GM12878 (cell line): ENCODE data around the gene BCKDK. TPM values are rescaled to one million over a fixed set of nuclear protein-coding genes. Genes with fewer than 3 reads are reported as not detected.
"Not testable (repeated sequence)": the region's sequence is repeated elsewhere in the genome, so short reads cannot be mapped to it uniquely, and the experiment has no call there.

Experiments
- ATAC-seq: fragments of 200-7000 bp; cut with Tn5 transposase; 3 replicates; pipeline ENCODE4 v1.9.1; 2020; ENCODE audit warnings: mild to moderate bottlenecking, moderate library complexity
- BruUV-seq: library from RNA; stranded (reverse); fragments of 400-500 nt; replicated peaks from 2 replicates; lab custom pipeline; 2021; lab: Mats Ljungman, UMichigan
- CTCF ChIA-PET: fragments of 300-600 bp; sonication (Branson Sonifier 250); formaldehyde crosslinking; extraction: SDS; loops from one replicate; lab custom pipeline; 2021; ENCODE audit warnings: inconsistent platforms; lab: Yijun Ruan, JAX
- POLR2A ChIA-PET: fragments of 350-600 bp; formaldehyde crosslinking; extraction: SDS; loops from one replicate; lab custom pipeline; 2021; ENCODE audit warnings: inconsistent platforms; lab: Charles Lee
- RAD21 ChIA-PET: fragments of 300-600 bp; sonication (Branson Sonifier 250); formaldehyde crosslinking; loops from one replicate; lab custom pipeline; 2023; ENCODE audit warnings: antibody characterized with exemption; ENCODE audit not compliant: unreplicated experiment; lab: Charles Lee
- SMC1A ChIA-PET: fragments of 300-600 bp; sonication (Branson Sonifier 250); formaldehyde crosslinking; loops from one replicate; lab custom pipeline; 2023; ENCODE audit not compliant: unreplicated experiment, uncharacterized antibody; lab: Charles Lee
- DNase-seq: peaks from one replicate; pipeline ENCODE4 v3.0.0-alpha.2; 2011; ENCODE audit warnings: low read depth, low spot score
- FAIRE-seq: peaks from 3 replicates; lab custom pipeline; 2011; peaks lifted over from hg19 to GRCh38; lab: Jason Lieb, UNC
- H2AFZ ChIP-seq: 2 replicates; pipeline ENCODE4 v1.6.0; 2011; ENCODE audit warnings: low read depth, low read length, control low read depth; ENCODE audit not compliant: control insufficient read depth
- H3K27ac ChIP-seq: 2 replicates; pipeline ENCODE4 v1.5.1; 2011; ENCODE audit warnings: control low read depth; ENCODE audit not compliant: control insufficient read depth, insufficient read depth
- H3K27me3 ChIP-seq, 2 experiments: replicated peaks in 1 of 2; 2 replicates each; pipeline versions ENCODE4 v1.6.0 to v1.6.1; 2011; ENCODE audit warnings: low read length in 1 of 2; ENCODE audit not compliant: control insufficient read depth in 2 of 2, insufficient read depth in 2 of 2
- H3K36me3 ChIP-seq, 2 experiments: 2 replicates each; pipeline ENCODE4 v1.5.1; 2011; ENCODE audit warnings: low read length in 1 of 2; ENCODE audit not compliant: control insufficient read depth in 2 of 2, insufficient read depth in 2 of 2
- H3K4me1 ChIP-seq: 2 replicates; pipeline ENCODE4 v1.6.1; 2011; ENCODE audit warnings: mild to moderate bottlenecking, low read length, moderate library complexity, mixed read lengths; ENCODE audit not compliant: control insufficient read depth, insufficient read depth
- H3K4me2 ChIP-seq: 2 replicates; pipeline ENCODE4 v1.6.0; 2011; ENCODE audit warnings: control low read depth; ENCODE audit not compliant: control insufficient read depth, insufficient read depth
- H3K4me3 ChIP-seq: fragments of 200-600 bp; sonication (generic); 2 replicates; pipeline ENCODE4 v1.5.1; 2016
- H3K79me2 ChIP-seq: 2 replicates; pipeline ENCODE4 v1.6.0; 2011; ENCODE audit warnings: low read length; ENCODE audit not compliant: control insufficient read depth, insufficient read depth
- H3K9ac ChIP-seq: 2 replicates; pipeline ENCODE4 v1.8.0; 2011; ENCODE audit warnings: low read length, control low read depth, mixed read lengths; ENCODE audit not compliant: control insufficient read depth, insufficient read depth
- H3K9me3 ChIP-seq: replicated peaks from 3 replicates; pipeline ENCODE4 v1.5.1; 2011; ENCODE audit warnings: mild to moderate bottlenecking, low read length; ENCODE audit not compliant: control insufficient read depth, insufficient read depth
- H4K20me1 ChIP-seq: 2 replicates; pipeline ENCODE4 v1.6.0; 2011; ENCODE audit not compliant: control insufficient read depth, insufficient read depth
- ASH2L ChIP-seq: fragments of 300-600, 200-600 bp; sonication (generic); IDR thresholded peaks from 2 replicates; pipeline ENCODE4 v1.6.1; 2017; ENCODE audit warnings: low read depth, mild to moderate bottlenecking, borderline replicate concordance
- CBX3 ChIP-seq: fragments of 200-600 bp; sonication (generic); IDR thresholded peaks from 2 replicates; pipeline ENCODE4 v1.6.1; 2016; ENCODE audit warnings: low read depth, borderline replicate concordance
- CREB1 ChIP-seq: IDR thresholded peaks from 2 replicates; pipeline ENCODE4 v1.6.1; 2012; ENCODE audit warnings: low read depth, mild to moderate bottlenecking, inconsistent platforms
- ESRRA ChIP-seq: IDR thresholded peaks from 2 replicates; pipeline ENCODE4 v1.6.1; 2012; ENCODE audit warnings: mild to moderate bottlenecking, low read length, improper control_type of control experiment
- GATAD2B ChIP-seq: fragments of 450-650 bp; conservative IDR thresholded peaks from 2 replicates; pipeline ENCODE4 v1.6.1; 2017; ENCODE audit warnings: low read depth, mild to moderate bottlenecking, moderate library complexity
- JUND ChIP-seq: IDR thresholded peaks from 2 replicates; pipeline ENCODE4 v1.6.1; 2012; ENCODE audit warnings: low read depth, mild to moderate bottlenecking, low read length, improper control_type of control experiment, moderate library complexity
- NBN ChIP-seq: fragments of 450-650 bp; IDR thresholded peaks from 2 replicates; pipeline ENCODE4 v1.6.1; 2016
- NR2C2 ChIP-seq: IDR thresholded peaks from 2 replicates; pipeline ENCODE4 v1.6.1; 2011; ENCODE audit warnings: borderline replicate concordance, low read depth; ENCODE audit not compliant: control insufficient read depth, insufficient read length
- POLR2A ChIP-seq: IDR thresholded peaks from 2 replicates; pipeline ENCODE4 v1.6.1; 2011; ENCODE audit warnings: low read depth, mild to moderate bottlenecking, low read length
- SIN3A ChIP-seq: IDR thresholded peaks from 2 replicates; pipeline ENCODE4 v1.6.1; 2012; ENCODE audit warnings: low read depth, low read length, improper control_type of control experiment
- SMAD5 ChIP-seq: IDR thresholded peaks from 2 replicates; pipeline ENCODE4 v1.6.1; 2016; ENCODE audit warnings: antibody characterized with exemption, low read depth
- SMARCA5 ChIP-seq: fragments of 450-650 bp; IDR thresholded peaks from 2 replicates; pipeline ENCODE4 v1.6.1; 2017; ENCODE audit warnings: mild to moderate bottlenecking
- SUPT20H ChIP-seq: IDR thresholded peaks from 2 replicates; pipeline ENCODE4 v1.6.1; 2011; ENCODE audit warnings: low read depth, mild to moderate bottlenecking, low read length, moderate library complexity, borderline replicate concordance; ENCODE audit not compliant: control insufficient read depth
- TARDBP ChIP-seq: IDR thresholded peaks from 2 replicates; pipeline ENCODE4 v1.6.1; 2016; ENCODE audit warnings: borderline replicate concordance
- YY1 ChIP-seq: IDR thresholded peaks from 2 replicates; pipeline ENCODE4 v1.6.1; 2011; ENCODE audit warnings: low read depth, mild to moderate bottlenecking, low read length
- ZNF274 ChIP-seq: IDR thresholded peaks from one replicate; pipeline ENCODE4 v1.8.0; 2011; ENCODE audit not compliant: insufficient read length, insufficient read depth
- ZZZ3 ChIP-seq: IDR thresholded peaks from 2 replicates; pipeline ENCODE4 v1.6.1; 2011; ENCODE audit warnings: low read depth; ENCODE audit not compliant: control insufficient read depth, insufficient read length
- WGBS: methylation state at CpG from one replicate; pipeline ENCODE4 v1.1.6; 2016; ENCODE audit warnings: low lambda C conversion rate; ENCODE audit not compliant: insufficient replicate concordance, insufficient coverage; ENCODE audit errors: missing lambda C conversion rate; 5-methylcytosine and 5-hydroxymethylcytosine counted together
- in situ Hi-C: fragments of 300-500 bp; cut with MboI; formaldehyde crosslinking; loops from 9 replicates; pipeline ENCODE4 v1.14.3; 2018; ENCODE audit warnings: mixed read lengths
- intact Hi-C: fragments of 100-400 bp; cut with micrococcal nuclease; formaldehyde crosslinking; loops from one replicate; pipeline ENCODE4 v1.14.2; 2022; ENCODE audit not compliant: unreplicated experiment
- polyA plus RNA-seq, 11 experiments: library from polyadenylated mRNA; depleted of rRNA in 4 of 11; unstranded in 6 of 11; stranded (reverse) in 5 of 11; fragments of >200 nt; fragmentation: Nextera tagmentation in 4 of 11; fragmentation: Illumina TruSeq in 1 of 11; extraction: Ambion mirVana in 4 of 11; extraction: Trizol in 1 of 11; gene quantifications; 1 replicate in 1 of 11; 2 replicates in 10 of 11; pipeline versions ENCODE4 v1.2.1 to v1.2.3, GENCODE V29; 2011 to 2016; ENCODE audit warnings: inconsistent platforms in 2 of 11, missing spikeins in 2 of 11, low read depth in 1 of 11
- total RNA-seq, 4 experiments: library from RNA; depleted of rRNA in 3 of 4; stranded (reverse); fragments of >200 nt in 3 of 4; fragmentation: Illumina TruSeq in 1 of 4; extraction: Trizol in 1 of 4; gene quantifications; 2 replicates each; pipeline versions ENCODE4 v1.2.1 to v1.2.3, GENCODE V29; 2013 to 2021

BCKDK gene
- total and polyA plus RNA-seq, 10 of the 15 experiments (the other 5 are each of a cell fraction or from before 2014, with no cell fraction given): 0.68 to 56.6 (median 32.8) TPM

- H3K9ac ChIP-seq, H3K36me3 ChIP-seq, FAIRE-seq, H3K4me1 ChIP-seq, DNase-seq, H3K27ac ChIP-seq, H2AFZ ChIP-seq, in situ Hi-C loops, H3K27me3 ChIP-seq, intact Hi-C loops, H4K20me1 ChIP-seq, H3K4me2 ChIP-seq, RAD21 ChIA-PET, BruUV-seq, ATAC-seq, H3K9me3 ChIP-seq, H3K4me3 ChIP-seq, H3K79me2 ChIP-seq: not testable (repeated sequence)
- WGBS: 51% methylated on average over 20 of the region's 20 CpGs
- CTCF ChIA-PET: interaction anchor here (0.7 kb wide), 1 partner anchor 245 kb away, joined by 3 read pairs; no protein-coding TSS in a partner anchor
- SMC1A ChIA-PET: interaction anchor here (0.9 to 1.0 kb wide), 2 partner anchors 16 to 63 kb away, joined by 3 read pairs; partner anchors contain the start of genes ZNF646 and ZNF668
- POLR2A ChIA-PET: interaction anchor here (0.6 kb wide), 1 partner anchor 306 kb away, joined by 3 read pairs; the partner anchor contains the start of gene ZNF843
These were observed 28.8 kb downstream of the BCKDK start for GRCh38 chr16:31136822-31137499.

GRCh38 chr16:31138621-31139578 is 30.7 kb downstream of the BCKDK start:
- no peak overlapping the region for H3K27ac ChIP-seq
- no peaks in the 10 kb centered on the region for H3K9me3 ChIP-seq
- no peak overlapping the region for H2AFZ ChIP-seq
- H3K4me3 ChIP-seq: no peak overlapping the region
- ChIA-PET POLR2A (interaction anchor here (0.7 kb wide), 1 partner anchor 144 kb away, joined by 6 read pairs; no protein-coding TSS in a partner anchor), CTCF (interaction anchor here (1.2 kb wide), 1 partner anchor 185 kb away, joined by 3 read pairs; no protein-coding TSS in a partner anchor), SMC1A (no interaction called here), RAD21 (no interaction called here)
- no peaks in the 10 kb centered on the region for H4K20me1 ChIP-seq
- TF ChIP-seq SMAD5: no peak
- TF ChIP-seq NR2C2: no peak
- no peak for TF ChIP-seq CBX3
- no peak for TF ChIP-seq TARDBP
- TF ChIP-seq POLR2A: no peak
- no peak for TF ChIP-seq GATAD2B
- TF ChIP-seq NBN: no peak
- TF ChIP-seq JUND: no peak
- TF ChIP-seq SIN3A: no peak
- no peak for TF ChIP-seq ZNF274
- no peak for TF ChIP-seq ZZZ3
- no peak for TF ChIP-seq YY1
- TF ChIP-seq SMARCA5: no peak
- TF ChIP-seq SUPT20H: no peak
- TF ChIP-seq CREB1: no peak
- no peak for TF ChIP-seq ESRRA
- TF ChIP-seq ASH2L: no peak
- in situ Hi-C loops (no loop called here), intact Hi-C loops (no loop called here)
- no peaks in the 10 kb centered on the region for H3K27me3 ChIP-seq
- no TSS peak for BruUV-seq
- H3K9ac ChIP-seq: no peak overlapping the region
- H3K4me2 ChIP-seq: no peak overlapping the region
- DNase-seq (no peak), ATAC-seq (no peak), FAIRE-seq (no peak)
- no peaks in the 10 kb centered on the region for H3K79me2 ChIP-seq
- peaks cover 9% of the 10 kb centered on the region for H3K4me1 ChIP-seq
- no peaks in the 10 kb centered on the region for H3K36me3 ChIP-seq
- 55% methylated on average over 26 of the region's 27 CpGs for WGBS
